ENCODE data around the gene WWOX. TPM values are rescaled to one million over a fixed set of nuclear protein-coding genes. Genes with fewer than 3 reads are reported as not detected.

WWOX gene
- total and polyA plus RNA-seq, 2 of the 13 experiments (the other 11 are each of a cell fraction or from before 2014, with no cell fraction given): 9.1 to 37.4 TPM

DNA sequence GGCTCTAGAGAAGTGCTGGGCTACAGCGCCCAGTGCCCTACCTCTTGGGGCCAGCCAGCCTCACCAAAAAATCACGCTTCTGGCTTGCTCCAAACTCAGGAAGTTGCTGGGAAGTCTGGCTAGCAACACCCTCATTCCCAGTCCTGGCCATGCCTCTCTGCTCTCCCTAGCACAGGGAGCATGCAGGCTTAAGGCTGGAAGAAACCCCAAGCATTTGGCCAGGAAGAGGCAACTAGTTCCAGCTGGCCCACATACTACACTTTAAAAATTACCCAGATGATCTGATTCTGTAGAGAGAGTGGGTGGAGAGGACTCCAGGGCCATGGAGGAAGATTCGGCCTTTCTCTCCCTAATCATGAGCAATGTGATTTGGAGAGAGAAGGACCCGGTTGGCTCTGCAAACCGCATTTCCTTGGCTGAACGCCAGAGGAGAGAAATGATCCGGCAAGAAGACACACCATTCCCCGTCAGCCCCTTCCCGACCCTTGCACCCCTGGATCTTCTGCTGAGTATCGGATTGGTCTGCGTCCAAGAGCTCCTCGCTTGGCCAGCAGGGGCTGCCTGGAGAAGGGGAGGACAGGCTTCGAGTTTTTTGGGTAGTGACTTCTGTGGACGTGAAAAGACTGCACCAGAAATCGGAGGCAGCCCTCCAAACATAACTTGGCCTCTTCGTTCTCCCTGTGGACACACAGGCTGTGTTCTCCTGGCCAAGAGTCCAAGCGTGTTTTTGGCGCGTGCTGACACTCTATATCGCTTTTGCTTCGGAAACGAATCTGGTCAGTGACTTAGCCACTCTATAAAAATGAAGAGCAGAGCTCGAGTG, 406.3 kb downstream of the WWOX start (continued):
- TF ChIP-seq ATAD3A (CRISPR knock-in tag; IDR thresholded peaks at IDR 0.05) (no peak), MAFK (conservative IDR thresholded peaks at IDR 0.05 in 1 of 2, IDR thresholded peaks at IDR 0.05 in 1 of 2; ENCODE audit: low read length in 2 of 2) (0 out of 4 replicates have a peak, but pooled peaks of 1 of the 2 experiments have one; percentile 12), MTF2 (CRISPR knock-in tag; IDR thresholded peaks at IDR 0.05; ENCODE audit: borderline replicate concordance) (no peak), HOXA7 (CRISPR knock-in tag; IDR thresholded peaks at IDR 0.05) (no peak), HIVEP1 (CRISPR knock-in tag; IDR thresholded peaks at IDR 0.05) (no peak), ZNF737 (CRISPR knock-in tag; IDR thresholded peaks at IDR 0.05; ENCODE audit: borderline replicate concordance) (no peak), ONECUT2 (CRISPR knock-in tag; IDR thresholded peaks at IDR 0.05) (peak; percentile 47; the same call in 1 of the 2 replicates), PCBP2 (optimal IDR thresholded peaks at IDR 0.05; ENCODE audit: low read depth, low read length, poor library complexity, severe bottlenecking) (no peak), SUZ12 (IDR thresholded peaks at IDR 0.05; ENCODE audit: low read depth, low read length) (no peak), ZNF781 (CRISPR knock-in tag; IDR thresholded peaks at IDR 0.05; ENCODE audit: borderline replicate concordance, not compliant biosample characterization) (peak; percentile 82)
- TF ChIP-seq, protein P1, sequence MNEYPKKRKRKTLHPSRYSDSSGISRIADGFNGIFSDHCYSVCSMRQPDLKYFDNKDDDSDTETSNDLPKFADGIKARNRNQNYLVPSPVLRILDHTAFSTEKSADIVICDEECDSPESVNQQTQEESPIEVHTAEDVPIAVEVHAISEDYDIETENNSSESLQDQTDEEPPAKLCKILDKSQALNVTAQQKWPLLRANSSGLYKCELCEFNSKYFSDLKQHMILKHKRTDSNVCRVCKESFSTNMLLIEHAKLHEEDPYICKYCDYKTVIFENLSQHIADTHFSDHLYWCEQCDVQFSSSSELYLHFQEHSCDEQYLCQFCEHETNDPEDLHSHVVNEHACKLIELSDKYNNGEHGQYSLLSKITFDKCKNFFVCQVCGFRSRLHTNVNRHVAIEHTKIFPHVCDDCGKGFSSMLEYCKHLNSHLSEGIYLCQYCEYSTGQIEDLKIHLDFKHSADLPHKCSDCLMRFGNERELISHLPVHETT (CRISPR knock-in tag; conservative IDR thresholded peaks at IDR 0.05): no peak
- TF ChIP-seq, protein P2, sequence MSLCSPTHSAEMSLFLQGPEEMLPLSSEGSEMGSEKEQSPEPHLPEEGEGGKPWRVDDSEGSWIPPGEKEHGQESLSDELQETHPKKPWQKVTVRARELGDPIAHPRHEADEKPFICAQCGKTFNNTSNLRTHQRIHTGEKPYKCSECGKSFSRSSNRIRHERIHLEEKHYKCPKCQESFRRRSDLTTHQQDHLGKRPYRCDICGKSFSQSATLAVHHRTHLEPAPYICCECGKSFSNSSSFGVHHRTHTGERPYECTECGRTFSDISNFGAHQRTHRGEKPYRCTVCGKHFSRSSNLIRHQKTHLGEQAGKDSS (CRISPR knock-in tag; IDR thresholded peaks at IDR 0.05; ENCODE audit: borderline replicate concordance, low read depth): no peak; the same call in 1 of the 2 replicates
- TF ChIP-seq, protein P3, sequence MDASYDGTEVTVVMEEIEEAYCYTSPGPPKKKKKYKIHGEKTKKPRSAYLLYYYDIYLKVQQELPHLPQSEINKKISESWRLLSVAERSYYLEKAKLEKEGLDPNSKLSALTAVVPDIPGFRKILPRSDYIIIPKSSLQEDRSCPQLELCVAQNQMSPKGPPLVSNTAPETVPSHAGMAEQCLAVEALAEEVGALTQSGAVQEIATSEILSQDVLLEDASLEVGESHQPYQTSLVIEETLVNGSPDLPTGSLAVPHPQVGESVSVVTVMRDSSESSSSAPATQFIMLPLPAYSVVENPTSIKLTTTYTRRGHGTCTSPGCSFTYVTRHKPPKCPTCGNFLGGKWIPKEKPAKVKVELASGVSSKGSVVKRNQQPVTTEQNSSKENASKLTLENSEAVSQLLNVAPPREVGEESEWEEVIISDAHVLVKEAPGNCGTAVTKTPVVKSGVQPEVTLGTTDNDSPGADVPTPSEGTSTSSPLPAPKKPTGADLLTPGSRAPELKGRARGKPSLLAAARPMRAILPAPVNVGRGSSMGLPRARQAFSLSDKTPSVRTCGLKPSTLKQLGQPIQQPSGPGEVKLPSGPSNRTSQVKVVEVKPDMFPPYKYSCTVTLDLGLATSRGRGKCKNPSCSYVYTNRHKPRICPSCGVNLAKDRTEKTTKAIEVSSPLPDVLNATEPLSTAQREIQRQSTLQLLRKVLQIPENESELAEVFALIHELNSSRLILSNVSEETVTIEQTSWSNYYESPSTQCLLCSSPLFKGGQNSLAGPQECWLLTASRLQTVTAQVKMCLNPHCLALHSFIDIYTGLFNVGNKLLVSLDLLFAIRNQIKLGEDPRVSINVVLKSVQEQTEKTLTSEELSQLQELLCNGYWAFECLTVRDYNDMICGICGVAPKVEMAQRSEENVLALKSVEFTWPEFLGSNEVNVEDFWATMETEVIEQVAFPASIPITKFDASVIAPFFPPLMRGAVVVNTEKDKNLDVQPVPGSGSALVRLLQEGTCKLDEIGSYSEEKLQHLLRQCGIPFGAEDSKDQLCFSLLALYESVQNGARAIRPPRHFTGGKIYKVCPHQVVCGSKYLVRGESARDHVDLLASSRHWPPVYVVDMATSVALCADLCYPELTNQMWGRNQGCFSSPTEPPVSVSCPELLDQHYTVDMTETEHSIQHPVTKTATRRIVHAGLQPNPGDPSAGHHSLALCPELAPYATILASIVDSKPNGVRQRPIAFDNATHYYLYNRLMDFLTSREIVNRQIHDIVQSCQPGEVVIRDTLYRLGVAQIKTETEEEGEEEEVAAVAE (CRISPR knock-in tag; IDR thresholded peaks at IDR 0.05; ENCODE audit: borderline replicate concordance): no peak
- TF ChIP-seq, protein P4, sequence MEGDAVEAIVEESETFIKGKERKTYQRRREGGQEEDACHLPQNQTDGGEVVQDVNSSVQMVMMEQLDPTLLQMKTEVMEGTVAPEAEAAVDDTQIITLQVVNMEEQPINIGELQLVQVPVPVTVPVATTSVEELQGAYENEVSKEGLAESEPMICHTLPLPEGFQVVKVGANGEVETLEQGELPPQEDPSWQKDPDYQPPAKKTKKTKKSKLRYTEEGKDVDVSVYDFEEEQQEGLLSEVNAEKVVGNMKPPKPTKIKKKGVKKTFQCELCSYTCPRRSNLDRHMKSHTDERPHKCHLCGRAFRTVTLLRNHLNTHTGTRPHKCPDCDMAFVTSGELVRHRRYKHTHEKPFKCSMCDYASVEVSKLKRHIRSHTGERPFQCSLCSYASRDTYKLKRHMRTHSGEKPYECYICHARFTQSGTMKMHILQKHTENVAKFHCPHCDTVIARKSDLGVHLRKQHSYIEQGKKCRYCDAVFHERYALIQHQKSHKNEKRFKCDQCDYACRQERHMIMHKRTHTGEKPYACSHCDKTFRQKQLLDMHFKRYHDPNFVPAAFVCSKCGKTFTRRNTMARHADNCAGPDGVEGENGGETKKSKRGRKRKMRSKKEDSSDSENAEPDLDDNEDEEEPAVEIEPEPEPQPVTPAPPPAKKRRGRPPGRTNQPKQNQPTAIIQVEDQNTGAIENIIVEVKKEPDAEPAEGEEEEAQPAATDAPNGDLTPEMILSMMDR (CRISPR knock-in tag; IDR thresholded peaks at IDR 0.05): peak; percentile 76
- TF ChIP-seq, protein P5, sequence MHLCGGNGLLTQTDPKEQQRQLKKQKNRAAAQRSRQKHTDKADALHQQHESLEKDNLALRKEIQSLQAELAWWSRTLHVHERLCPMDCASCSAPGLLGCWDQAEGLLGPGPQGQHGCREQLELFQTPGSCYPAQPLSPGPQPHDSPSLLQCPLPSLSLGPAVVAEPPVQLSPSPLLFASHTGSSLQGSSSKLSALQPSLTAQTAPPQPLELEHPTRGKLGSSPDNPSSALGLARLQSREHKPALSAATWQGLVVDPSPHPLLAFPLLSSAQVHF (CRISPR knock-in tag; IDR thresholded peaks at IDR 0.05): no peak
- TF ChIP-seq, protein P6, sequence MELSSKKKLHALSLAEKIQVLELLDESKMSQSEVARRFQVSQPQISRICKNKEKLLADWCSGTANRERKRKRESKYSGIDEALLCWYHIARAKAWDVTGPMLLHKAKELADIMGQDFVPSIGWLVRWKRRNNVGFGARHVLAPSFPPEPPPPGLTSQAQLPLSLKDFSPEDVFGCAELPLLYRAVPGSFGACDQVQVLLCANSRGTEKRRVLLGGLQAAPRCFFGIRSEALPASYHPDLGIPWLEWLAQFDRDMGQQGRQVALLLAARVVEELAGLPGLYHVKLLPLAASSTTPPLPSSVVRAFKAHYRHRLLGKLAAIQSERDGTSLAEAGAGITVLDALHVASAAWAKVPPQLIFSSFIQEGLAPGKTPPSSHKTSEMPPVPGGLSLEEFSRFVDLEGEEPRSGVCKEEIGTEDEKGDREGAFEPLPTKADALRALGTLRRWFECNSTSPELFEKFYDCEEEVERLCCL (CRISPR knock-in tag; IDR thresholded peaks at IDR 0.05; ENCODE audit: borderline replicate concordance): no peak
